Measurements from ENCODE around the gene SRCIN1.

GRCh38 chr17:38587947-38588787 is 17.6 kb downstream of the SRCIN1 start:
- TF ChIP-seq POLR2A (IDR thresholded peaks at IDR 0.05) (no peak), CTCF (IDR thresholded peaks at IDR 0.05) (no peak), POLR2AphosphoS5 (IDR thresholded peaks at IDR 0.05) (no peak)
